RPMI7951 (cell line): ENCODE results near the gene ZNF606. TPM values are rescaled to one million over a fixed set of nuclear protein-coding genes. Genes with fewer than 3 reads are reported as not detected.
A peak's percentile ranks its signal among the peaks of the same experiment; 100 is the strongest.

Experiments
- DNase-seq: peaks from one replicate; pipeline ENCODE4 v3.0.0-alpha.2; 2012; ENCODE audit warnings: low read depth
- total RNA-seq: library from RNA; depleted of rRNA; stranded (reverse); fragments of >200 nt; shearing (Covaris generic); gene quantifications from 2 replicates; pipeline ENCODE4 v1.2.3, GENCODE V29; 2014

ZNF606 gene
- total RNA-seq, 1 experiment from 2014 or later = 6.4 TPM

GRCh38 chr19:58010507-58010906 is 7.9 kb upstream of the ZNF606 start:
- no peak for DNase-seq

DNA sequence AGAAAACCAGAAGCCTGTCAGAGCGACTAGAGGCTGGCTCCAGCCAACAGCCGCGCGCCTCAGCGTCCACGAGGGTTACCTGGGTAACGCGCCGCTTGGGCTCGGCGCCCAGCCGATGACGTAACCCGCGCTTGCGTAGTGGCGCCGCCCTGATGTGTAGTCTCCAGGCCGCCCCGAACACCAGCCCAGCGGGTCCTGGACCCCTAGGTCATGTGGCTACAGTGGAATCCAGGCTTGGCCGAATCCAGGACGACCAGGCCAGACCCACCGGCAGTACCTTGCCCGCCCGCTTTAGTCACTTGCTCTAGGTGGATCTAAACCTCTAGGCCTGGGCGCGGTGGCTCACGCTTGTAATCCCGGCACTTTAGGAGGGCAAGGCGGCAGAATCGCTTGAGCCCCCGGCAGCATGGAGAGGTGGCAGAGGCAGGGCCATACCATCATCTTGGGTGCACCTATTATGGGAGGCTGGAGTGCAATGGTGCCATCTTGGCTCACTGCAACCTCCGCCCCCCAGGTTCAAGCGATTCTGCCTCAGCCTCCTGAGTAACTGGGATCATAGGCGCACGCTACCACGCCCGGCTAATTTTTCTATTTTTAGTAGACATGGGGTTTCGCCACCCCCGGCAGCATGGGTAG is 7.2 kb upstream of the ZNF606 start:
- peak; percentile 90 for DNase-seq

DNA sequence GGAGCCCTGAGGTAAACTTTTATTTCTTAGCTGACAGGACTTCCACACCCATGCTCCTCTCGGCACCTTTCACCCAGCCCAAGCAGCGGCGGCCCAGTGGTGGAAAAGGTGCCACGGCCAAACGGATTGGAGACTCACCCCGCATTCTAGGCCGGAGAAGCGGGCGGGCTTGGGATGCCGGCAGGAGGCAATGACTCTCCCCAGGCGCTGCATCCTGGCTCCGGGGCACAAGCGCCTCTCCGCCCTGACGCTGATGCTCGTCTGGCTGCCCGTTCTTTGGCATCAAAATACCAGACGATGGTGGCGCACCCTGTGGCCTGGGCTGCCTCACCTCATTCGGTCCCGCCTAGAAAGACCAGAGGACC is 6.7 kb upstream of the ZNF606 start:
- no peak for DNase-seq

GRCh38 chr19:58008877-58009276 is 6.3 kb upstream of the ZNF606 start:
- DNase-seq = peak; percentile 11

GRCh38 chr19:58007285-58007684 is 4.7 kb upstream of the ZNF606 start:
- no peak for DNase-seq

- DNase-seq = no peak
Observed at GRCh38 chr19:58003174-58003828, 681 bp upstream of the ZNF606 start.

- DNase-seq = peak; percentile 24
Observed at GRCh38 chr19:58001895-58002369, 688 bp downstream of the ZNF606 start.

DNA sequence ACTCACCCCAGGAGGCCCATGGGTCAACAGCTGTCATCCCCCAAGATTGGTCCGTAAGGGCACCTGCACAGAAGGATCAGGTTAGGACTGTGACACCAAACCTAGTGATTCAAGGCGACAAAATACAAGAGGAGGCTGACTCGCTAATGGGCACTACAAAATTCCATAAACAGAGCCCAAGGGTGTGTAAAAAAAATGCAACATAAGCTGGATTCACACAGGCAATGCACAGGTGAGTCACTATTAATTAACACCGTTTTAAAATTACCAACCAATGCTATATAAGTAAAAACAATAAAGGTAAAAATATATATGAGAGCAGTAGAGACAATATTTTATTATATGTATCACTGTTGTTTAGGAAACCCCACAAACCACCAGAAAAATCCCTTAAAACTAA is 1.9 kb downstream of the ZNF606 start:
- DNase-seq = no peak

- DNase-seq = no peak
Observed at GRCh38 chr19:57992841-57993240, 9.8 kb downstream of the ZNF606 start.

GRCh38 chr19:57978586-57979289 is 23.9 kb downstream of the ZNF606 start:
- peak; percentile 20 for DNase-seq

GRCh38 chr19:57974434-57974833 is 28.2 kb downstream of the ZNF606 start, which contains the start of gene C19orf18:
Gene C19orf18 (minus strand): TSS chr19:57974534. CDS start chr19:57974432, 102 bp downstream.
- DNase-seq = no peak

- no peak for DNase-seq
Observed at GRCh38 chr19:57964761-57965160, 37.9 kb downstream of the ZNF606 start.

DNA sequence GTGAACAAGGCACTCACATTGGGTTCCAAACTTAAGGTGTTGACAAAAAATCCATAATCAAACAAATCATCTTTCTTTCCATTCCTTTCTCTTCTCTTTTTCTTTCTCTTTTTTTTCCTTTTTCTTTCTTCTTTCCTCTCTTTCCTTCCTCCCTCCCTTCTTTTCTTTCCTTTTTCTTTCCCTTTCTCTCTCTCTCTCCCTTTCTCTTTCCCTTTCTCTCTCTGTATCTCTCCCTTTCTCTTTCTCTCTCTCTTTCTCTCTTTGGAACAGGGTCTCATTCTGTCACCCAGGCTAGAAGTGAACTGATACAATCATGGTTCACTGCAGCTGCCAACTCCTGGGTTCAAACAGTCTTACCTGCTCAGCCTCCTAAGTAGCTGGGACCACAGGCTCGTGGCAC is 40.8 kb downstream of the ZNF606 start:
- DNase-seq = no peak

- no peak for DNase-seq
Observed at GRCh38 chr19:57954996-57955395, 47.6 kb downstream of the ZNF606 start.

DNA sequence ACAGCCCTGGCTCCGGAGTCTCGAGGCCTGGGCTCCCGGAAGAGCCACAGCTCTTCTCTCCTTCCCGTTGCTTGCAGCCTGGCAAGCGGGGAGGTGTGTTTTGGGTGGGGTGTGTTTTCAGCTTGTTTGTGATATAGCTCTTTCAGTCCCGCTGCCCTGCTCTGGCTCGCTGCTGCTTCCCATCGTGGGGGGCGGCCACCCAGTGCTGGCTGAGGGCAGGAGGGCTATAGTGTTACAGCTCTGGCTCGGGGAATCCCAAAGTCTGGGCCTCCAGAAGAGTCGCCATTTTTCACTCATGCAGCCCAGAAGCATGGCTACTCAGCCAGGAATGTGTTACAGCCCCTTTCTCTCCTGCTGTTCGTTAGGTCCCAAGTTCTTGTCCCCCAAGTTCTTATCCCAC is 52.9 kb downstream of the ZNF606 start:
- no peak for DNase-seq

- DNase-seq = no peak
Observed at GRCh38 chr19:57949296-57949695, 53.3 kb downstream of the ZNF606 start.

DNA sequence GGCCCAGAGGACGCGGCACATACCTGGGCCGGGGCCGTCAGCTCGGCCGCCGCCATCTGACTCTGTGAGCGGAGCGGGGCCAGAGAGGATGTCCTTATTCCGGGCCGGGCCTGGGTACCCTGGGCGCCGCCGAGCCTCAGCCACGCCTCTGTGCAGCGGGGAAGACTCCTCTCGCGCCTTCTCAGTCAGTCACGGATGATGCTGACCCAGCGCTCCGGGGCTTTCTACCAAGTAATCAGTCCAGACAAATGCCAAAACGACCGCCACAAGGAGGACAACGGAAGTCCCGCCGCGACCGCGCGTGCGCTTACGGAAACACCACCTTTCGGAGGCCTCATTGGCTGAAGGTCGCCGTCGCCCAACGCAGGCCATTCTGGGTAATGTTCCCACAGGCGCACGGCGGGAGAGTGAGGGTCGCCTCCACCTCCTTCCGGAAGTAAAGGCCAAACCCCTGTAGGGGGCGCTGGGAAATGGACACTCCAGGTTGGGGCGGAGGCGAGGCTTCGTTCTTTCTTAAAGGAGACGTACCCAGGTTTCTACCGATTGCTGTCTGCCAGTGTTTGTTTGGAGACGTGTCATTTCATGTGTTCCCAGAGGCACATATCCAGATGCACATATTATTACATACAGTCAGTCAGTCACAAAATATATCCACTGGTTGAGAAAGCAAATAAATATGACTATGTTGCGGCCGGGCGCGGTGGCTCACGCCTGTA is 55.0 kb downstream of the ZNF606 start, which contains the start of gene ZNF256:
ZNF256 (minus strand) TSS at position 288 of the 716 bp plus-strand sequence; CDS start at position 56, 232 bp downstream.
- DNase-seq = peak; percentile 96

- no peak for DNase-seq
Observed at GRCh38 chr19:57947088-57947418, 55.6 kb downstream of the ZNF606 start.

- DNase-seq = no peak
Observed at GRCh38 chr19:57946316-57946715, 56.3 kb downstream of the ZNF606 start.

- no peak for DNase-seq
Observed at GRCh38 chr19:57941593-57941992, 61.0 kb downstream of the ZNF606 start.

DNA sequence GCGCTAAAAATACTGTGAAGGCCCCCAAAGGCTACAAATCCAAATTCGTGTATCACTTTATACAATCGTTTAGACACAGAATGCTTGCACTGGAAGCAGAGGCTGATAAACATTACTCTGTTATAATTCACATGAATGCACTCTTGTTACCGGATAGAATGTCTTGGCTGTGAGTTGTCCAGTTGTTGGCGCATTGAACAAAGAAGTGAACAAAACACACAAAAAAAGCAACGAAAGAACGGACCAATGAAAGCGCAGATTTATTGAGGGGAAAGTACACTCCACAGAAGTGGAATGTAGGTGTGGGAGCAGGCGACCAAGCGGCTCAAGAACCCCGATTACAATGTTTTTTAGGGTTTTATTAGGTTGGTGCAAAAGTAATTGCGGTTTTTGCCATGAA is 66.9 kb downstream of the ZNF606 start:
- no peak for DNase-seq
